NCI-H446 treated with DMSO at 0.1 percent for 48 hours (cell line): ENCODE results near the gene SMG5.

Source experiments
- DNase-seq: peaks from one replicate; lab custom pipeline; 2025; lab: John Stamatoyannopoulos, UW

The SMG5 gene

DNA sequence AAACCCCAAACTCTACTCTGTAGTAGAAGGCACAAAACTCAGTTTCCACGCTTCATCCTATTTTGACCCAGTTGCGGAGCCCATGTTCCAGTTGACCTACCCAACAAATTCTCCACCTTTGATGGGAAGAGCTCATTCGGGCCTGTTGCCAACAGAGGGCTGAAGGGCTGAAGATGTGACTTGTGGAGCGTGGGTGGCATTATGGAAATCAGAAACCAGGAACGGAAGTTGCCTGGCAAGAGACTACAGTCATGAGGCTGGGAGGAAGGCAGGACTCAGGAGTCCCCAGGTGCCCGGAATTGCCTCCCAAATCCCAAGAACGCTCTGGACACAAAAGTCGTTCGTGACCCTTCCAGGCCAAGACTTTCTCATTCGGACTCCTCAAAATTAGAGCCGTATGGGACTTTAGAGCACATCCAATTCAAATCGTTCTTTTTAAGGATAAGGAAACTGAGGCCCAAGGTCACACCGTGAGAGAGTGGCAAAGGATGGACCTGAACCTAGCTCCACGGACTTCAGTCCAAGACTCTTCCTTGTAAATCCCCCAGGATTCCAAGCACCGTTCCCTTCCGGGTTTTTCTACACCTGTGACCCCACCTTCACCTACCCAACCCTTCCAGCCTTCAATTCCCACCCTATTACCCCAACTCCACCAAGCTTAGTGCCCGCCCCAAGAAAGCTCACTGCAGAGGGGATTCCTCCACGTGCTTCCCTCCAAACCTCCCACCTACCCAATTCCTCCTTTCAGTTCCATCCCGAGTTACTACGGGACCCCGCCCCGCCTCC is 739 bp downstream of the SMG5 start:
- no peak for DNase-seq

GRCh38 chr1:156281281-156281680 is 1.3 kb downstream of the SMG5 start:
- DNase-seq: no peak

DNA sequence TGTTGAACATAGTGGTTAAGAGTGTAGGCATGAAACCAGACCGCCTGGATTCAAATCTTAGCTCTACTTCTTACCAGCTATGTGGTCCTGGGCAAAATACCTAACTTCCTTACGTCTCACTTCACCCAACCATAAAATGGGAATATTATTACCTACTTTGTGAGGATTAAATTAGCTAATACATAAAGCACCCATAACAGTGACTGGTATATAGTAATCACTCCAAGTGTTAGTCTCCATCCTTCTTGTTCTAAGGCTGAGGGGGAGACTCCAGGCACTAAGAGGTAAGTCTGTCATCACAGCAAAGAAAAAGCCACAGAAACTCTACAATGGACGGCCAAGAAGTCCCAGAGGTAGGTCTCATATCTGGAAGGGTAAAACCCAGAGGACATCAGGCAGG is 2.8 kb downstream of the SMG5 start:
- no peak for DNase-seq

GRCh38 chr1:156276966-156277381 is 5.7 kb downstream of the SMG5 start:
- DNase-seq: no peak

- DNase-seq: no peak
These were observed 6.1 kb downstream of the SMG5 start for GRCh38 chr1:156276532-156276931.

DNA sequence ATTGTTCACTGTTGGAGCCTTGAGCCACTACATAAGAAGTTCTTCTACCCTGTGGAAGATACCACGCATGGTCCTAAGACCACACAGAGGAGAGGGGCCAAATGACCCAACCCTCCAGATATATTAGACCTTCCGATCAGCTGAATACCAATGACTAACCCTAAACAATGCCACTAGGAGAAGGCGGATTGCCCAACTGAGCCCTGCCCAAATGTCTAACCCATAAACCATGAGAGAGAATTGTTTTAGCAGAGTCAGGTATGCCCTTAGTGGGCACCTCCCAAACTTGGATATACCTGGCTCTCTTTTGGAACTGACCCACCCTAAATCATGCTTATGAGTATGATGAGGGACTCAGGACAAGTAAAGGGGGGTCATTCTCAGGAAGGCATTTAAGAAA is 12.3 kb downstream of the SMG5 start:
- no peak for DNase-seq

GRCh38 chr1:156268336-156268735 is 14.3 kb downstream of the SMG5 start:
- DNase-seq: no peak

GRCh38 chr1:156266051-156266450 is 16.6 kb downstream of the SMG5 start:
- DNase-seq: no peak

- DNase-seq: no peak
These were observed 19.4 kb downstream of the SMG5 start for GRCh38 chr1:156263288-156263655.

GRCh38 chr1:156262461-156263287 is 20.0 kb downstream of the SMG5 start:
- DNase-seq: no peak

DNA sequence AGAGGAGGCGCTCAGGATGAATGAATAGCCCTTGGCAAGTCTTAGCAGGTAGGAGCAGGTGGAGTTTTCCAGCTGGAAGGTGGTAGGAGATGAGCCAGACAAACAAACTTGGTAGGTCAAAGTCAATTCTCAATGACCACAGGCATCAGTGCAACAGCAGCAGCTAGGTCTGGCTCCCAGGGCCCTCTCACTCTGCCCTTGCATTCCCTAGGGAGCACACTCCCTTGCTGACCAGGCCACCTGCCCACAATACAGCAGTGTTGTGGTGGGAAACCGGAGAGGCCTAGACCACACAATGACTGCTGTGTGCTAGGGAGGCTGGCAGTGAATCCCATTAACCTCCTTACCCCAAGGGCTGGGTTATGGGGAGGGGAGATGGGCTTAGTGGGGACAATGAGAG is 21.7 kb downstream of the SMG5 start:
- DNase-seq: no peak

- DNase-seq: no peak
These were observed 22.8 kb downstream of the SMG5 start for GRCh38 chr1:156259805-156260204.

DNA sequence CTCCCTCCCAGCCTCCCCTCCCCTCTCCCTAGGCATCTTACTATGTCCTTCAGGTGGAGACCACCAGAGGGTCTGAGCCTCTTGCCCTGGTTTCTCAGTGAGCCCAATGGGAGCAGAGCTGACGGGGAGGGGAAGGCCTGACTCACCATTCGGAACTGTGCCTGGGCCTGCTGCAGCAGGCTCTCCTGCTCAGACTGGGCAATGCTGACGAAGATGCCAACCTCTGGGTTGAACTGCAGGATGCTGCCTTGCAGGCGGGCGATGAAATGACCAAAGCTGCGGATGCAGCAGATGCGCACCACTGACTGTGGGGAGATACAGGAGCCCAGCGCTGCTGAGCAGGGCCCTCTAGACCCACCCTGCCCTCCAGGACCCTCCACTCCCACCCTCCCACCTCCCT is 23.8 kb downstream of the SMG5 start:
- DNase-seq: no peak

- DNase-seq: no peak
These were observed 24.9 kb downstream of the SMG5 start for GRCh38 chr1:156257711-156258110.

DNA sequence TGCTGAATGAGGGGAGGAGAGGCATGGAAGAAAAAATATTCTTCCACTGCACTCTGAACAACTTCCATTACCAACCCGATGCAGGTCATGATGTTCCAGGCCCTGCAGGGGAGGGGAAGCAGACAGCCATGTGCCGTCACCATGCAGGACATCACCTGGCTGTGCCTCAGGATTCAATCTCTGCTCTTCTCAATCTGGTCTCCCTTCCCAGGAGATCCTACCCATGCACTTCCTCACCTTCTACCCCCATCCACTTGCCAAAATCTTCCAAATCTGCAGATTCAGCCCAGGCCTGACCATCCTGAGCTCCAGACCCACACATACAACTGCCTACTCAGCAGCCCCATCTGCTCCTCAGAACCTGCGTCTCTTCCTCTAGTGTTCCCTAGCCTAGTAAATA is 29.0 kb downstream of the SMG5 start:
- no peak for DNase-seq

- no peak for DNase-seq
These were observed 31.1 kb downstream of the SMG5 start for GRCh38 chr1:156251527-156251926.

DNA sequence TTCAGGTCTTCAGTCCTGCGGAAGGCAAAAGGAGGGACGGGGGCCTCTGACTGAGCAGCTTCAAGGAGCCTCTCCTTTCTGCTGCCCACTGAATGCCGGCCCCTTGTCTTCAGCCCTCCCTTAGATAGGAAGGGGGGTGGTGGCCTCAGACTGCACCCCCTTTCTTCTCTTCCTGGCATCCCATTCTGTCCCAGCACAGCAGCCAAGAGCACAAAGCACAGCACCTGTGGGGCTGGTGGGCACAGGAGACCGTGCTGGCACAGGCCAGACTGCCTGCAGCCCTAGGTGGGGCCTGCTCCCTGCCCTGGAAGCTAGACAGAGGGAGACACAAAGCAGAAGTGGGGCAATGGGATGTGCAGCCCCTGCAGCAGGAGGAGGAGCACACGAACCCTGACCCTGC is 33.0 kb downstream of the SMG5 start:
- DNase-seq: no peak

GRCh38 chr1:156248323-156248683 is 34.3 kb downstream of the SMG5 start:
- no peak for DNase-seq

- no peak for DNase-seq
These were observed 34.9 kb downstream of the SMG5 start, which contains the start of gene PAQR6 for GRCh38 chr1:156247460-156248322. Gene PAQR6 (minus strand): TSS chr1:156248056. CDS start chr1:156246731, 1,325 bp downstream.

DNA sequence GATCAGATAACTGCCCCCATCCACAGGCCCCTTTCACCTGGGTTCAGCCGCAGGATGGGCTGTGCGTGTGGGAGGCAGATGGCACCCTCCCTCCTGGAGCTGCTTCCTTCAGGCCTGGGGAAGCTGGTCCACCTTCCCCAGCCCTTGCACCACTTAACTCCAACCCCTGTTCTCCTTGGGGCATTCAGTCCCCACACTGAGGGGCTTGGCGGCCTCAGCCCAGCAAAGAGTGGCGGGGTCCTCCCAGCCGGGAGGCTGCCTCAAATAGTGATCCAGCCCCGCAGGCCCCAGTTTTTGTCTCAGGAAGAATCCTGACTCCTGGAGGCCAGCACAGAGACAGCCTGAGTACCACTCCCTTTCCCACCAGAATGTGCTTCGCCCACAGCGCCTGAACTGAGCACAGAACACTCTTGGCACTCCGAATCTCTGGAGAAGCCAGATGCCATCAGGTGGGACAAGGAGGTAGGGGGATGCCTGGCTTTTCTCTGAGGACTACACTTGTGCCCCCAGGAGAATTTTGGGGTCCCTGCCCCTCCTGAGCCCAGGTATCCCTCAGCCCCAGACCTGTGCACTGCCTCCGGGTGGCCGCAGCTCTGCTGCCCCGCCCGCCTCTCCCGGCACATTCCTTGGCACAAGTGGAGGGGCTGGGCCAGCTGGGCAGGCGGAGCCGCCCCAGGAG is 35.7 kb downstream of the SMG5 start:
- no peak for DNase-seq

- no peak for DNase-seq
These were observed 36.3 kb downstream of the SMG5 start for GRCh38 chr1:156246241-156246780.
